ENCODE data around the gene CYP4Z1.
A peak's percentile ranks its signal among the peaks of the same experiment; 100 is the strongest.
"Not testable (repeated sequence)": the region's sequence is repeated elsewhere in the genome, so short reads cannot be mapped to it uniquely, and the experiment has no call there.

Gene CYP4Z1

GRCh38 chr1:47137198-47137597, 70.2 kb downstream of the CYP4Z1 start, which contains the start of gene CYP4A22:
Gene CYP4A22, plus strand, starts transcription at chr1:47137441. Its CDS starts 45 bp downstream, at chr1:47137486.
- no peak for ATAC-seq
- TF ChIP-seq CSRNP3 (CRISPR knock-in tag; IDR thresholded peaks at IDR 0.05) (no peak), ZNF70 (CRISPR knock-in tag; IDR thresholded peaks at IDR 0.05) (no peak), CSDC2 (CRISPR knock-in tag; IDR thresholded peaks at IDR 0.05) (no peak), TOX (CRISPR knock-in tag; IDR thresholded peaks at IDR 0.05; ENCODE audit: borderline replicate concordance) (no peak), RARB (CRISPR knock-in tag; IDR thresholded peaks at IDR 0.05) (no peak), ZFP3 (CRISPR knock-in tag; IDR thresholded peaks at IDR 0.05) (no peak), CREB5 (CRISPR knock-in tag; IDR thresholded peaks at IDR 0.05; ENCODE audit: low read depth) (no peak), ZC3H10 (CRISPR knock-in tag; IDR thresholded peaks at IDR 0.05) (no peak), ZNF8 (CRISPR knock-in tag; IDR thresholded peaks at IDR 0.05) (no peak), GLIS3 (CRISPR knock-in tag; IDR thresholded peaks at IDR 0.05) (no peak), PPARA (CRISPR knock-in tag; IDR thresholded peaks at IDR 0.05; ENCODE audit: borderline replicate concordance) (no peak), TCF4 (CRISPR knock-in tag; IDR thresholded peaks at IDR 0.05; ENCODE audit: borderline replicate concordance) (no peak), ARNTL (CRISPR knock-in tag; IDR thresholded peaks at IDR 0.05; ENCODE audit: borderline replicate concordance, low read depth) (no peak), ZFP30 (CRISPR knock-in tag; IDR thresholded peaks at IDR 0.05) (no peak), ZNF565 (CRISPR knock-in tag; conservative IDR thresholded peaks at IDR 0.05; ENCODE audit: low read depth) (no peak), PATZ1 (CRISPR knock-in tag; IDR thresholded peaks at IDR 0.05; ENCODE audit: borderline replicate concordance) (no peak)

- ATAC-seq = no peak
- TF ChIP-seq OSR1 (CRISPR knock-in tag; IDR thresholded peaks at IDR 0.05) (no peak), ESRRG (CRISPR knock-in tag; IDR thresholded peaks at IDR 0.05) (no peak), GLIS3 (CRISPR knock-in tag; IDR thresholded peaks at IDR 0.05) (no peak), ARNTL (CRISPR knock-in tag; IDR thresholded peaks at IDR 0.05; ENCODE audit: borderline replicate concordance, low read depth) (no peak), POU6F1 (CRISPR knock-in tag; IDR thresholded peaks at IDR 0.05; ENCODE audit: borderline replicate concordance, low read depth) (no peak), ZNF70 (CRISPR knock-in tag; IDR thresholded peaks at IDR 0.05) (no peak), CSRNP3 (CRISPR knock-in tag; IDR thresholded peaks at IDR 0.05) (no peak), TCF4 (CRISPR knock-in tag; IDR thresholded peaks at IDR 0.05; ENCODE audit: borderline replicate concordance) (no peak), PATZ1 (CRISPR knock-in tag; IDR thresholded peaks at IDR 0.05; ENCODE audit: borderline replicate concordance) (no peak), TOX (CRISPR knock-in tag; IDR thresholded peaks at IDR 0.05; ENCODE audit: borderline replicate concordance) (no peak), SNAI2 (CRISPR knock-in tag; IDR thresholded peaks at IDR 0.05) (no peak), ZC3H10 (CRISPR knock-in tag; IDR thresholded peaks at IDR 0.05) (no peak), ZNF8 (CRISPR knock-in tag; IDR thresholded peaks at IDR 0.05) (no peak)
These were observed 71.0 kb downstream of the CYP4Z1 start for GRCh38 chr1:47137925-47138615.

- ATAC-seq = not testable (repeated sequence)
These were observed 73.3 kb downstream of the CYP4Z1 start for GRCh38 chr1:47140358-47140757.

GRCh38 chr1:47143654-47144053, 76.6 kb downstream of the CYP4Z1 start:
- ATAC-seq = peak; percentile 86

- ATAC-seq = not testable (repeated sequence)
These were observed 79.5 kb downstream of the CYP4Z1 start for GRCh38 chr1:47146495-47146894.
